ENCODE results near the gene SIPA1L3.
A peak's percentile ranks its signal among the peaks of the same experiment; 100 is the strongest.
"Not testable (repeated sequence)": the region's sequence is repeated elsewhere in the genome, so short reads cannot be mapped to it uniquely, and the experiment has no call there.

SIPA1L3 gene

DNA sequence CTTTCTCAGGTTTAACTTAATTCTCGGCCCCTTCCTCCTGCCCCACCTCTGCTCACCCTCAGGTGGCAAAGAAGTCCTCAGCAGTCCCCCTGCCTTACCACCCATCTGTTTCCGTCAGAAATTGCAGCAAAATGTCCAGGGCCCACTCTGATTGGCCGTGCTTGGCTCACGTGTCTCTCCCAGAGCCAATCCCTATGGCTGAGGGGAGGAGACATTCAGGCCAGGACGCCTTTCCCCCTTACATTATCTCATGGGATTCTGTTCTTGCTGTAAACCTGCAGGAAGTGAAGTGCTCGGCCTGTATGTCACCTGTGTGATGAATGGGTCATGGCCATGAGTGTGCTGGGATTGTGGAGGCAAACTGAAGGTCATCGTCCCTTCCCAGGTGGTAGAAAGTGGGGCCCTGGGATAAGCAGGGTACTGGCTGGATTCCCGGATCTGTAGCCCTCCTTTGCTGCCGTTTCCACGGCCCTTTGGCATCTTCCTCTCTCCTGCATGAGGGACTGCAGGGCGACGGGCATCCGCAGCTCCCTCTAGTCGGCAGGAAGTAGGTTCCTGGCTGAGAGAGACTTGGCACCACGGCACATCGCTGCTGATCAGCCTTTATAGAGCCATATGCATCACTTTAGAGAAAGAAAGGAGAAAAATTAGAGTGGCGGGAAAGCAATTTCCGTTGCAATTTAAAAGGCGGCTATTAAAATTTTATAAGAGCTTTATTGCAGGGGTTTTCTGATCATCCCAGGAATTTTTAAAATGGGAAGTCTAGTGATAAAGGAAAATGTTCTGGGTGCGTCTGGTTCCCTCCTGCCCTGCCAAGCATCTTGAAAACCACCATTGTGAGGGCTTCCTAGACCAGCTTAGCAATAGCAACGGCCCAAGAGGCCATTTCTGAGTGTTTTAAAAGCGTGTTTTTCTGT, 118.2 kb downstream of the SIPA1L3 start:
- DNase-seq, result no peak

DNA sequence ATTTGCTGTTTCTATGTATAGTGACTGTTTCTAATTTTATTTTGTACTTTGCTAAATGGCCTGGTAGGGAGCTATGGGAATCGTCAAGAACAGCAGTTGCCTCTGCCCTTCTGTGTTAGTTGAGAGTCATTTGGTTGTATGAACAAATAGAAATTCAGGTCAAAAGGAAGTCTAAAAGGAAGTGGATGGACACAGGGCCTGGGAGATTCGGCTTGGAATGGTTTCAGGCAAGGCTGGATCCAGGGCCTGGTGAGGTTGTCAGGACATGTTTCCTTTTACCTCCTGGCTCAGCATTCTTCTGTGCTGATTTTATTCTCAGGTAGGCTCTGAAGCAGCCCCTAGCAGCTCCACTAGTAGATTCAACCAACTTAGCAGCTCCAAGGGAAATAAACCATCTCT, 118.9 kb downstream of the SIPA1L3 start:
- DNase-seq, result no peak

DNA sequence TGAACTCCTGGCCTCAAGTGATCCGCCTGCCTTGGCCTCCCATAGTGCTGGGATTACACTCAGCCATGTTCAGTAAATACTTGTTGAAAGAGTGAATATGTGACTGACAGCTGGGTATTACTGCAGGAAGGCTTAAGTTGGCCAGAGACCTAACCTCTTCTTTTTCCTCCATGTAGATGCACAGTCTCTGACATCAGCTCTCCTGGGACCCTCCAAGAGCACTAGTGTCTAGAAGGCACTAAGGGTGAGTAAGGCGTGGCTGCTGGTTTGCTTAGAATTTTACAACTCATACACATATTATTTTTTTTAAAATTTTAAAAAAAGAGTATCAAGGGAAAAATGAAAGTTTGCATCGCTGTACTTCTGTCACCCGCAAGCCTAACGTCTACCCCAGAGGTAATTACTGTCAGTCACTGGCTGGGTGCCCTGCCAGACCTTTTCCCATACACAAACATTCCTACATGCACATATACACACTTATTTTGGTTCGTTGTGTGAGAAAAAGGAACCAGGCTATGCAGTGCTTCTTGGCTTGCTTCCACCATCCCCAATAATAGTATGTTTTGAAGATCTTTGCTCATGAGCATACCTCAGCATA, 122.0 kb downstream of the SIPA1L3 start:
- peak; percentile 57 for DNase-seq

DNA sequence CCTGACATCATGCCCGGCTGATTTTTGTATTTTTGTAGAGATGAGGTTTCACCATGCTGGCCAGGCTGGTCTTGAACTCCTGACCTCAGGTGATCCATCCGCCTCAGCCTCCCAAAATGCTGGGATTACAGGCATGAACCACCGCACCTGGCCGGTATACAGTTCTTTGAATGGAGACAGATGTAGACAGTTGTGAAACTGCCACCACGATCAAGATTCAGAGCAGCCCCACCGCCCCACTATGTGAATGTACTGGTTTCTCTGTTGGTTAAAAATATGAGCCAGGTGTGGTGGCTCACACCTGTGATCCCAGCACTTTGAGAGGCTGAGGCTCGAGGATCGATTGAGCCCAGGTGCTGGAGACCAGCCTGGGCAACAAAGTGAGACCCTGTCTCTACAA, 123.0 kb downstream of the SIPA1L3 start:
- DNase-seq, result not testable (repeated sequence)

DNA sequence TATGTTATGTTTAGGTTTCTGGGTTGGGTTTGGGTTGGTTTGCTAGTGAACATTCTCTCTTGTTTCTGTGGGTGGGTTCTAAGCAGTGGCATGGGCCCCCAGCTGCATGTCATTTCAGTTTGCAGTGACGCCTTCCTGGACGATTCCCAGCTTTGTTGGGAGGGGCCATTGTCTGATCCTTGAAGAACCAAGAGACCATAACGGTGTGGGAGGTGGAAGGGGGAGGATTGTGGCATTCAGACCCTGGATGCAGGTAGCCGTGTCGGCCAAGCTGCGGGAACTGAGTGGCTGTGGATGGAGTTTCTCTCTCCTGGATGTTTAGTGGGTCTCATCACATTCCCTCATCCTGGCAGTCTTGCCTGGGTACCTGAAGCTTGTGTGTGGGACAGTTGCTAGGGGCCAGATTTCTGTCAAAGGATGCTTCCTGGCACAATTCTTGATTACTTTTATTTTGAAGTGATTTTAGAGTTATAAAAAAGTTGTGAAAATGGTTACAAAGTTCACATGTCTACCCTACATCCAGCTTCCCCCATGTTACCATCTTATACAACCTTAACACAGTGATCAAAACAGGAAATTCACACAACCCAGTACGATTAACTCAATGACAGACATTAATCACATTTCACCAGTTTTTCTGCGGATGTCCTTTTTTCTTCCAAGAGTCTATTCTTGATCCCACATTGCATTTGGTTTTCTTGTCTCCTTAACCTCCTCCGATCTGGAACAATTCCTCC, 123.8 kb downstream of the SIPA1L3 start:
- no peak for DNase-seq

DNA sequence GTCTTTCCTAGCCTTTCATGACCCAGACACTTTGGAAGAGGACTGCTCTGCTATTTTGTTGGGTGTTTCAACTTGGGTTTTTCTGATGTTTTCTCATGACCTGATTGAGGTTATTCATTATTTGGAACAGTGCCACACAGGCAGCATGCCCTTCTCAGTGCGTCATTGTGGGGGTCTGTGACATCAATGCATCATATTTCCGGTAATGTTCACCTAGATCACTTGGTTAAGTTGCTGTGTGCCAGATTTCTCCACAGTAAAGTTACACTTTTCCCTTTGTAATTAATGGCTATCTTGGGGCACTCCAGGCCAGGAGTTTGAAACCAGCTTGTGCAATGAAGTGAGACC, 124.4 kb downstream of the SIPA1L3 start:
- DNase-seq, result no peak

DNA sequence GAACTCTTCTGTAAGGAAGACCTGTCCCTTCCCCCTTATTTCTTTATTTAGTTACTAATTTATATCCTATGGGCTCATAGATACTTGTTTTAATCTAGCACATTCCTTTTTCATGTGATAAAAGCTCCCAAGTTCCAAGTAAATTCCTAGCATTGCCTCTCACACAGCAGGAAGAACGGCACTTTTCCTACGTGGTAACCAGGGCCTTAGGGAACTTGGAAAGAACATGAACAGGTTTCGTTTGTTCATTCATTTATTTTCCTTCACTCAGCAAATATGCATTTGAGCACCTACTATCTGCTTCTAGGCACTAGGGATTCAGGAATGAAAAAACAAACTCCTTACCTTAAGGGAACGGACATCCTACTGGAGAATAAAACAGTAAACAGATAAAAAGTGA, 125.1 kb downstream of the SIPA1L3 start:
- no peak for DNase-seq

DNA sequence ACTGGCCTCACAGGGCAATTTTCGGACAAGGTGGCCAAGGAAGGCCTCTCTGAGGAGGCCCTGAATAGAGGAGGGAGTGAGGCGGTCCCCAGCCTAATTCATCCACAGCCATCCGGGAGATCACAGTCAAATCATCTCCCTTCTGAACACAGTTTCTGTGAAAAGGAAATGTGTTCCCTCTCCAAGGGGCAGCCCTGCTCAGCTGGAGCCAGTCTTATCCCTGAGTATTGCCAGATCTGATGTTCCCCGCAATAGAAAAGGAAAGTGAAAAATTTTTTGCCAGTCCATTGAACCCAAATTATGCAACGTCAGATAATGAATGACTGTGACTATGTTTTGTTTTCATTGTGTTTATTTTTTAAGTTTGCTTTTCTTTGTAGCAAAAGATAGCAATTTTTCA, 125.9 kb downstream of the SIPA1L3 start:
- DNase-seq, result no peak

DNA sequence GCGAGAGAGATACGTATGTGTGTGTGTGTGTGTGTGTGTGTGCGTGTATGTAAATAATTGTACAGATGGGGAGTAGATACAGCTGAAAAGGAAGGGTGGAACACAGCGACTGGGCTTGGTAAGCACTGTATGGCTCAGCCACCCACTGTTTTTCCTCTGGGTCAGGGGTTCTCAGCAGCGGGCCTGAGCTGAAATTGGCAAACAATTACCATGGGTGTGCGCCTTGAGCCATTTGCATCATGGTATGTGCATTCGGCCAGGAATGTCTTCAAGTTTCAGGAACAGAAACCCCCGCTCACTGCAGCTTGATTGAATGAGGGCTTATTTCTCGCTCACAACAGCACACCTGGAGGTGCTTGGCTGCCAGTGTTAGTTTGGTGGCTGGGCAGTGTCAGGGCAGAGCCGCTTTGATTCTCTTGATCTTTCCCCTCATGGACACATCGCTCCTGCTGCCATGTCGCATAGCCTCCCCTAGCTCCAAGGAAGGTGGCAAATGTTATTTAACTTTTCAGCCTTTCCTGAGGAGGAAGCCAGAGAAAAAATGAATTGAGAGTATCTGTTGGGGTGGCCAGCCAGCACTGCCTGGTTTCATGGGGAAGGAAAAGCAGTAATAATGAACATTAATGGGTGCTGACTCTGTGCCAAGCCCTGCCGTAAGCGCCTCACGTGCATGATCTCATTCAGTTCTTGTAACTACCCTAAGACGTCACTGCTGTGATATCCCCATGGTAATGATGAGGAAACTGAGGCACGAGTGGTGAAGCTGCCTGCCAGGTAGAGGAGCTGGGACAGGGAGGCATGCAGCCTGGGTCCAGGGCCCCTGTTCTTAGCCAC, 126.9 kb downstream of the SIPA1L3 start:
- DNase-seq, result no peak

DNA sequence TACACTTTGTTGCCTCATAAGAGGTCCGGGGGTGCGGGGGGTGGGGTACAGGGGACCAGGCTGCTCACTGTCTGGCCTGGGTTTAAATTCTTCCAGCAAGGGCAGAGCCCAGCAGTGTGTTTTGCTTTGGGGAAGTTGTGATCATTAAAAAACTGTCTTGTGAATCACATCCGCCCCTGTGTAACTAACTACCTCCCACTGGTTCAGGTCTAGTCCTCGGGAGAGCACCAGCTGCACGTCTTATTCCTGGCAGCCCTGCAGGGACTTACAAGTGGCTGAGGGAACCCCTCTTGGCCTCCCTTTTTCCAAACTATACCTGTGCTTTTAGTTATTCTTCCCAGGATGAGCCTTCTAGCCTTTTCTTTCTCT, 127.5 kb downstream of the SIPA1L3 start:
- peak; percentile 48 for DNase-seq

DNA sequence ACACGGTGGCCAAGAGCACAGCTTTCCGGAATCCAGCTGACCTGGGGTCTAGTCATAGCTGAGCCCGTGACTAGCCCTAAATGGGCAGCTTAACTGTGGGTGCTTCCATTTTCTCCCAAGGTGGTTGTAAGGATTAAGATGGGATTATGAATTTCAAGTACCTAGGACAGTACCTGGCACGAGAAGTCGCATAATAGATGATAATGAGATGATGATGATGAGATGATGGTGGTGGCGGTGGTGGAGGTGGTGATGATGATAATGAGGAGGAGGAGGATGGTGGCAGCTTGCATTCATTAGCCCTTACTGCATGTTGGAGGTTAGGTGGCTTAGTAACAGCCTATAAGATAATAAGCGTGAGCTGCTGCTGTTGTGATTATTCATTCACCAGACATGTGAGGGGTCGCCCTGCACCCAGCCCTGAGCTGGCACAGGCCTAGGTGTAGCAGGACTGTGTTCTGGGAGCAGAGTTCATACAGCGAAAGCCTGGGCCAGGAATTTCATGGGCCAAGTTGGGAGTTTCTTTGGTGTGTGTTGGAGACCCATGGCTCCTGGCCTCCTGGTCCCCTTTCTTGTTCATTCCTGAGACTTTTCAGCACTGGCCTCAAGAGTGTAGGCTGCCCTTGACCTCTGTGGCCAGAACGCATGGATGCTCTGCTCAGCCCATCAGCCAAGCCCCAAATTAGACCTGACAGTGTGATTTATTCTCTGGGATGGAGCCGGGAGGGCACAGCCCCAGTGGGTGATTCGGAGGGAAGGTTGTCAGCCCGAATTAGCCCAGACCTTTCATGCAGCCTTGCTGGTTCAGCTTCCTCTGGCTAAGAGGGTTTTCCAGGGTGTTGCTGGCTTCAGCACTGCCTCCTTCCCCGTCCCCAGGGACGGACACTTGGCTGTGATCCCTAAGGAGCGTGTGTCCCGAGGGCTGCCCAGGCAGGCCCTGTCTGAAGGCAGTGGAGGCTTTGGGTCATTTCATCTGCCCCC, 128.8 kb downstream of the SIPA1L3 start:
- no peak for DNase-seq

DNA sequence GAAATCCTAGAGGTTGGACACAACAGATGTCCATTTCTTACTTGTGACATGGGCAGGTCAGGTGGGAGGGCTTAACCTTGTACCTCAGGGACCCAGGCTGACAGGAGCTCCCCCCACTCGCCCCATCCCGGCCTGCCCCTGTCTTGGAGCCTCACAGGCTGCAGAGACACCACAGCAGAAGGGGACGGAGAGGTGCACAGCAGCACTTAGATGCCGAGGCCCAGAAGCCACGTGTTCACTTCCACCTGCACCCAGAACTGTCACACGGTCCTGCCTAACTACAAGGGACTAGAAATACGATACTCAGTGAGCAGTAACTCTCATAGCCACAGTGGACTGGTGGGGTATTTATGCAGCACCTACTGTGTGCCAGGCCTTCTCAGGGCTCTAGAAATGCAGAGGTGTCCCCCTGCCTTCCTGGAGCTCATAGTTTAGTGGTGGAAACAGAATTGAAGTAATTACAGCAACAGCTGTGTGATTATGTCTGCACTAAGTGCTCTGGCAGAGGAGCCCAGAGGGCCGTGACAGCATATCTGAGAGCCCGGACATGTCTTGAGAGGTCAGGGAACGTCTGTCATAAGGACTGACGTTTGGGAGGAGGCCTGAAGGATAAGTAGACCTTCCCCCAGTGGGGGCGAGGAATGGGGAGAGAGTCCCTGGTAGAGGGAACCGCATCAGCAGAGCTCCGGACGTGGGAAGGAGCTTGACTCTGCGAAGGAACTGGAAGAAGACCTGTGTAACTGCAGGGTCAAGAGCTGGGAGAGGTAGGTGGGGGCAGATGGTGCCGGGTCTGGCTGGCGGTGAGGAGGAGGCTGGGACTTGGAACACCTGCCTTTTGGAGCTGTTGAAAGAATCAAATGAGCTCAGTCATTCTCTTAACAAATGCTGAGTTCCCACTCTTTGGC, 130.0 kb downstream of the SIPA1L3 start:
- DNase-seq, result no peak

DNA sequence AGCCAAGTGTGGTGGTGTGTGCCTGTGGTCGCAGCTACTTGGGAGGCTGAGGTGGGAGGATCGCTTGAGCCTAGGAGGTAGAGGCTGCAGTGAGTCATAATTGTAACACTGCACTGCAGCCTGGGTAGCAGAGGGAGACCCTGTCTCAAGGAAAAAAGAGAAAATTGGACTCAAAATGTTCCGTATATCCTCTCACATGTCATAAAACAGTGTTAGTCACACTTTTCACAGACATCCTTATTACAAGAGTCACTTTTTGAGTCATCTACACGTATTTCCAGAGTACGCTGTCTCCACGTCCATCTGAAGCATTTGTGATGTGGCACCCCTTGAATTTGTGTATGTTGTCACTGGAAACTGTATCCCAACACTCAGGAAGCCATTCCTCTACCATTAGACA, 133.0 kb downstream of the SIPA1L3 start:
- DNase-seq, result no peak

DNA sequence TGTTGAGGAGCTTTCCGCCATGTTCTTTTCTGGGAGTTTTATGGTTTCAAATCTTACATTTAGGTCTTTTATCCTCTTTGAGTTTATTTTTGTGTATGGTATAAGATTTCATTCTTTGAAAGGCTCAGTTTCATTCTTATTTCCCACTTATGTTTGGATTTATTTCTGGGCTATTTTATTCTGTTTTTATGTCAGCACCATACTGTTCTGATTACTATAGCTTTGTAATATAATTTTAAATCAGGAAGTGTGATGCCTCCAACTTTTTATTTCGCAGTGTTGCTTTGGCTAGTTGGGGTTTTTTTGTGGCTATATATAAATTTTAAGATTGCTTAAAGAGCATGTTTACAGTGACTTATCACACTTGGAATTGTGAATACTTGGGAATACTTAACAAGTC, 135.1 kb downstream of the SIPA1L3 start:
- no peak for DNase-seq

DNA sequence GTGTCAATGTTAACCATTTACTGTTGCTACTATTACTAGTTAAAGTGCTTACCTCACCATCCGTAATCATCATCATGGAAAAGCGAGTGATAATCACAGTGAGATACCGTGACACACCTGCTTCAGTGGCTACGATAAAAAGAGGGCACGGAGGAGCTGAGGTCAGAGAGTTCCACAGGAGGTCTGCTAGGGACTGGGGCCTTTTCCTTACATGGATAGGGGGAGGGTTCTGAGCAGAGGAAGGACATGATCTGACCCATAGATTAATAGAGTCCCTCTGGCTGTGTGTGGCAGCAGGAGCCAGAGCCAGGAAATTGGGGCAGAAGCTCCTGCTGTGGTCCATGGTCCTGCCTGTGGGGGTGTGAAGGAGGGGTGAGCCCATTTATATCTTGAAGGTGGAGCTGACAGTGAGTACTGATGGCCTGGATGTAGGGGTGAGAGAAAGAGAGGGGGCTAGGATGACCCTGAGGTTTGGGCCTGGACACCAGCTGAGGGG, 136.7 kb downstream of the SIPA1L3 start:
- no peak for DNase-seq

DNA sequence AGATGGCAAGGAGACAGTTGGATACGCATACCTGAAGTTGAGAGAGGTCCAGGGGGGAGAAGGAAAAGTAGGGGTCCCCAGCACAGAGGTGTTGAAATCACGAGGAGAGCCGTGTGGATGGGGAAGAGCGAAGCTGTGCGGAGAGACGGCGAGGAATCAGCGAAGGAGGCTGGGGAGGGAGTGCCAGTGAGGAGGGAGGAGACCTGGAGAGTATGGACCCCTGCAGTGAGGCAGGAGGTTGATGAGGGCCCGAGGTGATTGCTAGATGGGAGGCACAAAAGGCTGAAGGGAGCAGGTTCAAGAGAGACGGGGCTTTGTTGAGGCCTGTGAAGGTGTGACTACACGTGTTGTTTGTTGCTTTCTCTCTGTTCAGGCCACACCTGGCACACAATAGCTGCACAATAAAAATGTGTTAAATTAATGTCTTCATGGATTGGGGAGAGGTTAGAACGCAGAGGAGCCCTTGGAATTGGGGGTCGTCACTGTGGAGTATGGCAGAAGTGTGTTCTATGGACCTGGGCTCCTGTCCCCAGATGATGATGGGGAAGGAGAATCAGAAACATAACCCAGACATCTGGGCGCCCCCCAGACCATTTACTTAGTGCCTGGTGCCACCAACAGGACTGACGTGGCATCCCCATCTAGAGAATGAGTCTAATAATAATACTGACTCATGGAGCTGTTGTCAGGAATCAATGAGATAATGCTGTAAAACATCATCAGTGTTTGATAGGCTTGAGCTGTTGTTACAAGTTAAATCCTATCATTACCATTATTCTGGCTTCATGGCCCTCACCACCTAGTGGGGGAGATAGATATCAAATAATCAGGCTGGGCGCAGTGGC, 137.5 kb downstream of the SIPA1L3 start:
- DNase-seq, result no peak

DNA sequence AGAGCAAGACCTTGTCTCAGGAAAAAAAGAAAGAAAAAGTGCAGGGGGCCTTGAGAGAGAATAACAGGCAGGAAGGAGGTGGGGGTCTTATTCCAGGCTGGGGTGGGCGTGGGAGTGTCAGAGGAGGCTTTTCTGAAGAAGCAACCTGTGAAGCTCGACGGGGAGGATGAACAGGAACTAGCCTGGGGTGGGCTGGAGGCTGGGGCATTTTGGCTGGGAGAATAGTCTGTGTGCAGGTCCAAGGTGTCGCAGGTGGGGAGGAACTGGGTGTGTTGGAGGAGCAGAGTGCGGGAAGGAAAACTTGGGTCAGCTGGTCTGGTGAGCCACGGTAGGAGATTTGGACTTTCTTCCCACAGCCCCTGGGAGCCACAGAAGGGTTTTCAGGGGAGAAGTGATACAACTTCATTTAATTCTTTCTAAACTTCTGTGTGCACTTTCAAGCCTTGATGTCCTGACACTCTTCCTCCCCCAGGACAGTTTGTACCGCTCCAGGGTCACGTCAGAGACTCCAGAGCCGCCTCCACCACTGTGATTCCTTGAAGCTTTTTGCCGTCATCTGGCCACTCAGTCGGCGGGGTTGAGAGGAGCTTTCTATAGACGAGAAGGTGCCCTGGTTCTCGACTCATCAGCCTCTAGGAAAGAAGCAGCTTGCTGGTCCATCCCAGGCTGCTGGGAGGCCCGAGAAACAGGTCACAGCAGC, 138.7 kb downstream of the SIPA1L3 start:
- no peak for DNase-seq

DNA sequence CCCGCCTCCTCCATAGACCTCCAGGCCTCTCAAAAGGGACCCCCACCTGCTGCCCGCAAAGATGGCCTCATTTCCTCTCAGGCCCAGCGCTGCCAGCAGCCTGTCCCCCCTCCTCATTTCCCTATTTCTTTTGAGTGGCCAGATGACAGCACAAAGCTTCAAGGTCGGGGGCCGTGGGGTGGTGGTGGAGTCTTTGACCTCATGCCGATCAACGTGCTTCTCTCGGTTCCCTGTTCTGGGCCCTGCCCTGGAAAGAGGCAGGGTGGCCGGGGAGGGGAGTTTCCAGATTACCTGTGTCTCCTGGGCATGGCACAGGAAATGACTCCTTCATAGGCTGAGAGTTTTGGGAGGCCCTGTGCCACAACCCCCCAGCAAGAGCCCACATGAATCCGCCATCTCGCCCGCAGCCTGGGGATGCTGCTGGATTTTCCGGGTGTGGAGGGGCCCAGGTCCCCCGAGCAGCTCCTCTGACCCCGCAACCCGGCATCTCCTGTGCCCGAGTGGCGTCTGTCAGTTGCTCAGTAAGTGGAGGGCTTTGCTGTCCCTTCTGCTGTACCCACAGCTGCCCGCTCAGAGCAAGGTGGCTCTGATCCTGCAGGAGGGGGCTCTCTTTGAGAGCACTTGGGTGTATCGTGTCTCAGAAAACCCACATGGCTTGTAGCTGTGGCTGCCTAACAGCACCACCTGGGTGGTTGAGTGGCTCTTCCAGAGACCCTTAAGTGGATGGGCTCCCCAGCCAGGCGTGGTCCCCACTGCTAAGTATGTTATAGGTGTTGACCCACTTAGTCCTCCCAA, 139.4 kb downstream of the SIPA1L3 start:
- DNase-seq, result no peak

Data from GDM1 (cell line).